GM18868 (cell line): ENCODE results near the gene IRF1.

Experiments
- ATAC-seq: cut with Tn5 transposase; IDR thresholded peaks from one replicate; pipeline ENCODE4 v1.9.1; 2021; ENCODE audit warnings: mild to moderate bottlenecking, moderate library complexity; ENCODE audit not compliant: unreplicated experiment

The IRF1 gene

GRCh38 chr5:132475987-132476875 lies 14.3 kb downstream of the IRF1 start:
- no peak for ATAC-seq

- no peak for ATAC-seq
These were observed 15.1 kb downstream of the IRF1 start for GRCh38 chr5:132475497-132475882.

GRCh38 chr5:132474881-132475496 lies 15.6 kb downstream of the IRF1 start:
- ATAC-seq, result no peak

- no peak for ATAC-seq
These were observed 16.3 kb downstream of the IRF1 start for GRCh38 chr5:132474131-132474723.

- no peak for ATAC-seq
These were observed 16.9 kb downstream of the IRF1 start for GRCh38 chr5:132473668-132474067.

GRCh38 chr5:132473019-132473531 lies 17.5 kb downstream of the IRF1 start:
- ATAC-seq, result peak; percentile 86

- no peak for ATAC-seq
These were observed 18.1 kb downstream of the IRF1 start for GRCh38 chr5:132472431-132472830.

GRCh38 chr5:132471944-132472343 lies 18.6 kb downstream of the IRF1 start:
- ATAC-seq, result no peak

GRCh38 chr5:132471151-132471907 lies 19.2 kb downstream of the IRF1 start:
- no peak for ATAC-seq

- no peak for ATAC-seq
These were observed 20.0 kb downstream of the IRF1 start for GRCh38 chr5:132470596-132470995.

GRCh38 chr5:132470010-132470392 lies 20.6 kb downstream of the IRF1 start:
- ATAC-seq, result no peak

- ATAC-seq, result no peak
These were observed 21.1 kb downstream of the IRF1 start for GRCh38 chr5:132469380-132470009.

GRCh38 chr5:132468656-132469379 lies 21.8 kb downstream of the IRF1 start:
- ATAC-seq, result no peak

GRCh38 chr5:132467287-132467984 lies 23.1 kb downstream of the IRF1 start:
- ATAC-seq, result peak; percentile 57

GRCh38 chr5:132466433-132467286 lies 23.9 kb downstream of the IRF1 start:
- ATAC-seq, result peak; percentile 45

GRCh38 chr5:132465059-132465707 lies 25.4 kb downstream of the IRF1 start:
- no peak for ATAC-seq

- no peak for ATAC-seq
These were observed 26.2 kb downstream of the IRF1 start for GRCh38 chr5:132464156-132464939.
